H1 (cell line): ENCODE results near the gene SEMA3F. TPM values are rescaled to one million over a fixed set of nuclear protein-coding genes. Genes with fewer than 3 reads are reported as not detected.

Experiments
- CTCF ChIA-PET: fragments of 300-600 bp; sonication (Branson Sonifier 250); formaldehyde crosslinking; loops from one replicate; lab custom pipeline; 2021; ENCODE audit not compliant: partially characterized antibody; lab: Charles Lee
- POLR2A ChIA-PET: fragments of 300-600 bp; sonication (Branson Sonifier 250); formaldehyde crosslinking; loops from one replicate; lab custom pipeline; 2021; ENCODE audit warnings: inconsistent platforms; ENCODE audit not compliant: partially characterized antibody; lab: Charles Lee
- DNase-seq, 2 experiments: peaks; one replicate each; pipeline versions ENCODE4 v3.0.0 to v3.0.0-alpha.2; 2010 to 2022; ENCODE audit warnings: low spot score in 2 of 2, low read depth in 1 of 2, mixed read lengths in 1 of 2
- FAIRE-seq: peaks from 2 replicates; lab custom pipeline; 2011; peaks lifted over from hg19 to GRCh38; lab: Jason Lieb, UNC
- H2AFZ ChIP-seq: 2 replicates; pipeline ENCODE4 v1.8.1; 2012; ENCODE audit warnings: low read length, inconsistent platforms
- H2AK5ac ChIP-seq: 2 replicates; pipeline ENCODE4 v1.6.1; 2013; ENCODE audit warnings: low read depth, low read length
- H2BK120ac ChIP-seq: replicated peaks from 2 replicates; pipeline ENCODE3; 2013; ENCODE audit warnings: low read depth, low read length, inconsistent platforms
- H2BK12ac ChIP-seq: 2 replicates; pipeline ENCODE4 v1.6.1; 2013; ENCODE audit warnings: low read depth, low read length
- H2BK15ac ChIP-seq: 2 replicates; pipeline ENCODE4 v1.6.1; 2013; ENCODE audit warnings: low read length
- H2BK20ac ChIP-seq: 2 replicates; pipeline ENCODE4 v1.6.1; 2013; ENCODE audit warnings: low read length
- H2BK5ac ChIP-seq: 2 replicates; pipeline ENCODE4 v1.6.1; 2013; ENCODE audit warnings: low read depth, low read length
- H3K14ac ChIP-seq: 2 replicates; pipeline ENCODE4 v1.6.1; 2013; ENCODE audit warnings: inconsistent platforms; ENCODE audit not compliant: insufficient read length
- H3K18ac ChIP-seq: 2 replicates; pipeline ENCODE4 v1.6.1; 2013; ENCODE audit warnings: low read length; ENCODE audit errors: extremely low read depth
- H3K23ac ChIP-seq: 2 replicates; pipeline ENCODE4 v1.6.1; 2013; ENCODE audit warnings: inconsistent platforms; ENCODE audit not compliant: insufficient read length
- H3K23me2 ChIP-seq: 2 replicates; pipeline ENCODE4 v1.6.1; 2013; ENCODE audit warnings: low read depth, low read length
- H3K27ac ChIP-seq: 2 replicates; pipeline ENCODE4 v1.6.1; 2011; ENCODE audit warnings: low read depth, low read length, inconsistent platforms
- H3K27me3 ChIP-seq, 4 experiments: replicated peaks in 1 of 4; 1 replicate in 1 of 4; 2 replicates in 3 of 4; pipeline versions ENCODE4 v1.6.1 to v1.8.1; 2011 to 2013; ENCODE audit warnings: low read length in 3 of 4, mild to moderate bottlenecking in 3 of 4, inconsistent platforms in 2 of 4, mixed read lengths in 2 of 4, moderate library complexity in 1 of 4; ENCODE audit not compliant: control insufficient read depth in 3 of 4, insufficient read depth in 3 of 4; ENCODE audit errors: extremely low read depth in 1 of 4
- H3K36me3 ChIP-seq, 4 experiments: 2 replicates each; pipeline versions ENCODE4 v1.6.1 to v1.8.1; 2011 to 2013; ENCODE audit warnings: mild to moderate bottlenecking in 4 of 4, low read length in 3 of 4, moderate library complexity in 2 of 4, control low read depth in 1 of 4, inconsistent platforms in 1 of 4; ENCODE audit not compliant: insufficient read depth in 4 of 4, control insufficient read depth in 2 of 4
- H3K4ac ChIP-seq: replicated peaks from 2 replicates; pipeline ENCODE3; 2013; ENCODE audit warnings: low read length, low read depth, mixed read lengths, inconsistent platforms; ENCODE audit not compliant: insufficient read length
- H3K4me1 ChIP-seq, 4 experiments: replicated peaks in 1 of 4; 1 replicate in 1 of 4; 2 replicates in 3 of 4; pipeline versions ENCODE4 v1.6.1 to v1.8.1; 2011 to 2013; ENCODE audit warnings: low read length in 3 of 4, inconsistent platforms in 2 of 4, mixed read lengths in 1 of 4; ENCODE audit not compliant: insufficient read depth in 4 of 4, control insufficient read depth in 3 of 4
- H3K4me2 ChIP-seq, 2 experiments: 2 replicates each; pipeline versions ENCODE4 v1.6.1 to v1.8.1; 2011 to 2013; ENCODE audit warnings: low read depth in 2 of 2, low read length in 2 of 2, control low read depth in 1 of 2, inconsistent platforms in 1 of 2, mild to moderate bottlenecking in 1 of 2; ENCODE audit not compliant: insufficient read depth in 1 of 2
- H3K4me3 ChIP-seq, 4 experiments: fragments of 200-600, 300-600 bp in 1 of 4; sonication (generic), shearing (Covaris generic), sonication (Bioruptor Twin) in 1 of 4; 2 replicates each; pipeline versions ENCODE4 v1.5.1 to v1.8.1; 2011 to 2016; ENCODE audit warnings: low read length in 4 of 4, low read depth in 3 of 4, control low read depth in 2 of 4, inconsistent platforms in 2 of 4, mild to moderate bottlenecking in 2 of 4, mixed read lengths in 1 of 4, moderate library complexity in 1 of 4; ENCODE audit not compliant: insufficient read depth in 2 of 4; ENCODE audit errors: extremely low read depth in 1 of 4
- H3K56ac ChIP-seq: replicated peaks from 2 replicates; pipeline ENCODE3; 2013; ENCODE audit warnings: low read depth, mild to moderate bottlenecking, mixed read lengths, low read length, inconsistent platforms; ENCODE audit not compliant: insufficient read length
- H3K79me1 ChIP-seq: 2 replicates; pipeline ENCODE4 v1.6.1; 2013; ENCODE audit warnings: low read depth, low read length, control low read depth
- H3K79me2 ChIP-seq, 2 experiments: 2 replicates each; pipeline versions ENCODE4 v1.6.1 to v1.8.1; 2012 to 2013; ENCODE audit warnings: low read length in 2 of 2, mild to moderate bottlenecking in 2 of 2, inconsistent platforms in 1 of 2; ENCODE audit not compliant: insufficient read depth in 2 of 2, control insufficient read depth in 1 of 2
- H3K9ac ChIP-seq, 4 experiments: replicated peaks in 1 of 4; 1 replicate in 1 of 4; 2 replicates in 3 of 4; pipeline versions ENCODE4 v1.6.1 to v1.8.1; 2011 to 2013; ENCODE audit warnings: low read depth in 3 of 4, low read length in 3 of 4, control low read depth in 2 of 4, mild to moderate bottlenecking in 2 of 4, moderate library complexity in 2 of 4, inconsistent platforms in 1 of 4; ENCODE audit errors: extremely low read depth in 1 of 4
- H3K9me3 ChIP-seq, 2 experiments: 2 replicates each; pipeline versions ENCODE4 v1.6.1 to v1.8.1; 2012 to 2013; ENCODE audit warnings: mild to moderate bottlenecking in 2 of 2, moderate library complexity in 2 of 2, control low read depth in 1 of 2, inconsistent platforms in 1 of 2, low read depth in 1 of 2, low read length in 1 of 2, mixed read lengths in 1 of 2; ENCODE audit not compliant: insufficient read depth in 2 of 2
- H4K20me1 ChIP-seq, 2 experiments: replicated peaks in 1 of 2; 2 replicates each; pipeline versions ENCODE3 to v1.8.1; 2011 to 2013; ENCODE audit warnings: inconsistent platforms in 2 of 2, low read length in 2 of 2, mild to moderate bottlenecking in 1 of 2; ENCODE audit not compliant: insufficient read depth in 2 of 2, control insufficient read depth in 1 of 2
- H4K5ac ChIP-seq: 2 replicates; pipeline ENCODE4 v1.6.1; 2013; ENCODE audit warnings: low read length, low read depth, mixed read lengths, inconsistent platforms; ENCODE audit not compliant: insufficient read length
- H4K8ac ChIP-seq: 2 replicates; pipeline ENCODE4 v1.8.0; 2013; ENCODE audit warnings: mild to moderate bottlenecking, moderate library complexity, low read length, inconsistent platforms; ENCODE audit not compliant: insufficient read depth; ENCODE audit errors: extremely low read depth
- H4K91ac ChIP-seq: replicated peaks from 2 replicates; pipeline ENCODE3; 2013; ENCODE audit warnings: low read length, mixed read lengths, inconsistent platforms; ENCODE audit not compliant: insufficient read length
- BACH1 ChIP-seq: IDR thresholded peaks from 2 replicates; pipeline ENCODE4 v1.6.1; 2012; ENCODE audit warnings: low read length, improper control_type of control experiment
- SIN3A ChIP-seq, 2 experiments: IDR thresholded peaks in 1 of 2; conservative IDR thresholded peaks in 1 of 2; 2 replicates each; pipeline ENCODE4 v1.6.1; 2011 to 2012; ENCODE audit warnings: low read length in 2 of 2, improper control_type of control experiment in 1 of 2, low read depth in 1 of 2, mild to moderate bottlenecking in 1 of 2
- TAF1 ChIP-seq: IDR thresholded peaks from 2 replicates; pipeline ENCODE4 v1.6.1; 2011; ENCODE audit warnings: mild to moderate bottlenecking, low read depth, low read length
- WGBS, 2 experiments: shearing (Covaris generic) in 1 of 2; methylation state at CpG; one replicate each; pipeline versions ENCODE4 v1.1.6 to v1.1.7; 2013 to 2015; ENCODE audit warnings: low lambda C conversion rate in 2 of 2, mixed read lengths in 2 of 2, inconsistent platforms in 1 of 2, low coverage in 1 of 2, missing lambda C conversion rate in 1 of 2; ENCODE audit not compliant: insufficient replicate concordance in 2 of 2, insufficient coverage in 1 of 2, insufficient read length in 1 of 2; ENCODE audit errors: extremely low coverage in 1 of 2, missing lambda C conversion rate in 1 of 2; 5-methylcytosine and 5-hydroxymethylcytosine counted together
- polyA plus RNA-seq, 7 experiments: library from polyadenylated mRNA; depleted of rRNA in 3 of 7; stranded (reverse) in 5 of 7; unstranded in 2 of 7; fragments of >200 nt in 5 of 7; fragments of 200-250 nt in 2 of 7; gene quantifications; 1 replicate in 5 of 7; 2 replicates in 1 of 7; 4 replicates in 1 of 7; pipeline versions ENCODE4 v1.2.1 to v1.2.3, GENCODE V29; 2011 to 2013; ENCODE audit warnings: missing spikeins in 2 of 7, mixed read lengths in 2 of 7
- total RNA-seq: library from RNA; stranded (reverse); fragmentation: NEBNext Ultra II Directional; extraction: Animal tissue kit (Norgen Biotek cat#: 25700); gene quantifications from 2 replicates; pipeline ENCODE4 v1.2.1, GENCODE V29; 2021

SEMA3F gene
- total and polyA plus RNA-seq, 2 of the 8 experiments (the other 6 are each of a cell fraction or from before 2014, with no cell fraction given), result 20.3 to 37.0 TPM

DNA sequence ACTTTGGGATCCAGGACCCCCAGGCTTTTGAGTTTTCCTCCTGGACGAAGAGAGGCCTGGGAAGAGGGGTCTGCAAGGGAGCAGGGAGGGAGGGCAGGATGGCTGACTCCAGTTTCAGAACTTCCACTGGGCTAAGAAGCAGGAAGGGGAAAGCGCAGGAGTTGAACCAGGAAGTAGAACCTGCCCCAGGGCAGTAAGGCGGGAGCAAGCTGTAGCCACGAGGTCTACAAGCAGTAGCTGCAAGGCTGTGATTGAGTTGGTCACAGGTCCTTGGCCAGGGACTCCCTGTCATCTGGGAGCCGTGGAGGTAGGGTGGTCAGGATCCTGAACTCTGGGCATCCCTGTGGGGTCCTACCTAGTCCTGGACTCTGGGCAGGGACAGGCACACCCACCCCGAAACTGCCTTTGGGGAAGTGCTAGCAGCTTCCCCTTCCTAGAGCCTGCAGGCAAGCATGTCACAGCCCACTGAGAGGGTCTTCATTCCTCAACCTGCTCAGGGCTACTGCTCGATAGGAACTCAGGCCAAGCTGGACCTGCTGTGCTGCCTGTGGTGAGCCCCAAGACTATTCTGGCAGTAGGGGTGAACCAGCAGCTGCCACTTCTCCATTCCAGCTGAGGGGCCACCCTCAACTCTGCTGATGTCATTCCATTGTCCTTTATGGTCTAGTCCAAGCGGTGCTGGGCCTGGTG, 75.1 kb downstream of the SEMA3F start:
- CTCF ChIA-PET, result interaction anchor here (1.0 to 48.1 kb wide), 6 partner anchors 8 to 94 kb away, joined by 4 to 2149 read pairs (median 320); partner anchors contain the start of genes GNAI2, GNAT1, LSMEM2 and SEMA3B

More for the DNA sequence above, 75.1 kb downstream of the SEMA3F start:
- 0 out of 2 replicates have a peak overlapping the region, but pooled peaks have one; percentile 50 for H2BK12ac ChIP-seq
- H3K4me1 ChIP-seq, result peaks cover 0 to 20% (median 8%) of the 10 kb centered on the region in 4 experiments; a peak in 6 of 7 replicates
- H4K8ac ChIP-seq, result peak overlapping the region; percentile 36; the same call in 1 of the 2 replicates
- POLR2A ChIA-PET, result interaction anchor here (0.8 to 6.5 kb wide), 8 partner anchors 7 to 37 kb away, joined by 3 to 41 read pairs (median 4); partner anchors contain the start of gene GNAI2
- peaks cover 0 to 3% (median 1%) of the 10 kb centered on the region in 4 experiments; a peak in 4 of 7 replicates for H3K27me3 ChIP-seq
- H3K4ac ChIP-seq, result no peak overlapping the region
- 87% methylated on average over 8 of the region's 8 CpGs; no CpG with 5 or more reads in 1 of the 2 experiments for WGBS, 2 experiments
- FAIRE-seq, result no peak
- H3K18ac ChIP-seq, result no peak overlapping the region
- no peak for TF ChIP-seq SIN3A (conservative IDR thresholded peaks at IDR 0.05 in 1 of 2, IDR thresholded peaks at IDR 0.05 in 1 of 2; ENCODE audit: low read depth in 1 of 2, low read length in 2 of 2)
- no peak for TF ChIP-seq TAF1
- no peak for TF ChIP-seq BACH1
- H2BK120ac ChIP-seq, result no peak overlapping the region
- H2AK5ac ChIP-seq, result no peak overlapping the region
- no peak overlapping the region for H4K91ac ChIP-seq
- H2BK15ac ChIP-seq, result peak overlapping the region; percentile 46; the same call in 1 of the 2 replicates
- H3K23ac ChIP-seq, result no peak overlapping the region
- no peak overlapping the region for H3K27ac ChIP-seq
- peaks cover 13% of the 10 kb centered on the region; the same call in 1 of the 2 replicates for H3K23me2 ChIP-seq
- no peak overlapping the region for H3K14ac ChIP-seq
- no peaks in the 10 kb centered on the region for H3K36me3 ChIP-seq
- DNase-seq, result no peak
- H2AFZ ChIP-seq, result no peak overlapping the region
- H3K9me3 ChIP-seq, result no peaks in the 10 kb centered on the region
- no peak overlapping the region for H3K4me3 ChIP-seq
- no peak overlapping the region for H3K56ac ChIP-seq
- H4K5ac ChIP-seq, result no peak overlapping the region
- H4K20me1 ChIP-seq, result peaks cover 0 to 3% of the 10 kb centered on the region in 2 experiments
- peak overlapping the region; percentile 16; the same call in 1 of the 2 replicates for H2BK5ac ChIP-seq
- no peaks in the 10 kb centered on the region for H3K79me1 ChIP-seq
- 0 out of 2 replicates have a peak overlapping the region, but pooled peaks have one; percentile 72 for H2BK20ac ChIP-seq
- H3K79me2 ChIP-seq, result no peaks in the 10 kb centered on the region
- peak overlapping the region in 1 of 4 experiments; percentile 28; a peak in 2 of 7 replicates for H3K9ac ChIP-seq
- H3K4me2 ChIP-seq, result no peak overlapping the region
